ENCODE results near the gene THBS3. TPM values are rescaled to one million over a fixed set of nuclear protein-coding genes. Genes with fewer than 3 reads are reported as not detected.
"Not testable (repeated sequence)": the region's sequence is repeated elsewhere in the genome, so short reads cannot be mapped to it uniquely, and the experiment has no call there.

Gene THBS3
- total RNA-seq, 1 experiment from 2014 or later: 4.5 TPM

DNA sequence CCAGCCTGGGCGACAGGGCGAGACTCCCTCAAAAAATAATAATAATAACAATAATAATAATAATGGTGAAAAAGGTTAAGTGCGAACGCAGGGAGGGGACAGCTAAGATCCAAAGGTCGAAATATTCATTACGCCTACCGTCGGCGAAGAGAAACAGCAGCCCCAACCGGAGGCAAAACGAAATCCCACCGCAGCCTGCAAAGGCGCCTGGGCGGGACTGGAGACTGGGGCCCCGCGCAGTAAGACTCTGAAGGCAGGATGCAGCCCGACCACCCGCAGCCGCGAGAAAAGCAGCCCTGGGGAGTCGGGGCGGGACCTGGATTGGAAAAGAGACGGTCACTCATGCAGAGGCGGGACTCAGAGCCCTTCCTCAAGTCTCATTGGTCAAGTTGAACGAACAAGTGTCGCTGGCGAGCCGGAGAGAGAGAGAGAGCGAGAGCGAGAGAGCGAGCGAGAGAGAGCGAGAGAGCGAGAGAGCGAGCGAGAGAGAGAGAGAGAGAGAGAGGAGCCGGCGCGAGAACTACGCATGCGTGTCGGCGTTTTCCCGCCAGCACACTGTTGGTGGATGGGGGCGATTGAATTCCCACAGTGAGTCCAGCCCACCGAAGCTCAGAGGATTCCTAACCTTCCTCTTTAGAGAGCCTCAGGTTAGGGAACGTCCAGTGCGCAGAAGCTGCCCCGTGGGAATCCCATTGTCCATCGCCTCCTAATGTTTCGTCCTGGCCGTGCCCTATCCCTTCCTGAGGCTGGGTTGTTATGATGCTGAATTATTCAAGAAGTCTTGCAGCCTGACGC, 36.9 kb upstream of the THBS3 start:
- DNase-seq: peak; percentile 99

DNA sequence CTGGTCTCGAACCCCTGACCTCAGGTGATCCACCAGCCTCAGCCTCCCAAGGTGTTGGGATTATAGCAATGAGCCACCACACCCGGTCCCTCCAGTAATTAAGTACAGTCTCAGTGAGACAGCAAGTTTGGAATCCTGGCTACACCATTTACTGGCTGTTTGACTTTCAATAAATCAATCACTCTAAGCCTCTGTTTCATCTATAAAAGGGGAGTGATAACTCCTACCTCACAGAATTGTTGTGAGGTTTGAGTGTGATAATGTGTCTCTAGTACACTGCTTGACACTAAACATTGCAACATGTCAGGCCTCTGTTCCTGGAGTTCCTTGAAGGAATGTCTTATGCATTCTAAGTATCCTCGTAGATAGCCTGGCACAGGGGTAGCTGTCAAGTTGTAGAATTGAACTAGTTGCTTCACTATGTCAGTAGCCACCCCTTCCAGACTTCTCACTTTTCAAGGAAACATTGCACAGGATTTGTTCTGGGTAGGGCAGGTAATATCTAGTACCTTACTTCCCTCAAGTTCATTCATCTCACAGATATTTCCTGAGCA, 35.2 kb upstream of the THBS3 start:
- H3K27me3 ChIP-seq: no peaks in the 10 kb centered on the region
- H3K9me3 ChIP-seq (replicated peaks): no peaks in the 10 kb centered on the region
- peaks cover 9% of the 10 kb centered on the region; the same call in 1 of the 2 replicates for H3K4me1 ChIP-seq
- H3K4me3 ChIP-seq: peak overlapping the region; percentile 68
- H3K27ac ChIP-seq: no peak overlapping the region
- H3K36me3 ChIP-seq: no peaks in the 10 kb centered on the region
- DNase-seq: no peak

More for the DNA sequence above, 36.9 kb upstream of the THBS3 start:
- H3K27me3 ChIP-seq: no peaks in the 10 kb centered on the region
- H3K36me3 ChIP-seq: no peaks in the 10 kb centered on the region
- H3K4me1 ChIP-seq: peaks cover 9% of the 10 kb centered on the region; the same call in 1 of the 2 replicates
- H3K27ac ChIP-seq: peak overlapping the region; percentile 89
- peak overlapping the region; percentile 68 for H3K4me3 ChIP-seq
- no peaks in the 10 kb centered on the region for H3K9me3 ChIP-seq (replicated peaks)

DNA sequence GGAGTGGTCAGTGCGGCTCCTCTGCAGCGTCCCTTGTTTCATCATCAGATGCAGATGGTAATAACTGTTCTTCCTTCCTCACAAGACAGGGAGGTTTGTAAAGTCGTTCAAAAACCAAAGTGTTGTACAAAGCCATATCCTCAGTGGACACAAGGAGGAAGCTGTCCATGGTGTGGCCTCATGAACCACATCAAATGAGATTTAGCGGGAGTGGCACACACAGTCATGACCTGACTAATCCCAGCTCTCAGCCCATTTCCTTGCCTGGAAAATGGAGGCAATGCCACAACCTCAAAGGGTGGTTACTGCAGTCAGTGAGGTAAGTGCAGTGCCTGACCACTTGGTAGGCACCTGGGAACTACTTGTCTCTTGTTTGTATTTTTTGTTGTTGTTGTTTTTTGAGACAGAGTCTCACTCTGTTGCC, 34.2 kb upstream of the THBS3 start:
- no peaks in the 10 kb centered on the region for H3K36me3 ChIP-seq
- H3K4me1 ChIP-seq: peaks cover 9% of the 10 kb centered on the region; the same call in 1 of the 2 replicates
- H3K27me3 ChIP-seq: no peaks in the 10 kb centered on the region
- no peak overlapping the region for H3K27ac ChIP-seq
- DNase-seq: no peak
- no peaks in the 10 kb centered on the region for H3K9me3 ChIP-seq (replicated peaks)
- no peak overlapping the region for H3K4me3 ChIP-seq

DNA sequence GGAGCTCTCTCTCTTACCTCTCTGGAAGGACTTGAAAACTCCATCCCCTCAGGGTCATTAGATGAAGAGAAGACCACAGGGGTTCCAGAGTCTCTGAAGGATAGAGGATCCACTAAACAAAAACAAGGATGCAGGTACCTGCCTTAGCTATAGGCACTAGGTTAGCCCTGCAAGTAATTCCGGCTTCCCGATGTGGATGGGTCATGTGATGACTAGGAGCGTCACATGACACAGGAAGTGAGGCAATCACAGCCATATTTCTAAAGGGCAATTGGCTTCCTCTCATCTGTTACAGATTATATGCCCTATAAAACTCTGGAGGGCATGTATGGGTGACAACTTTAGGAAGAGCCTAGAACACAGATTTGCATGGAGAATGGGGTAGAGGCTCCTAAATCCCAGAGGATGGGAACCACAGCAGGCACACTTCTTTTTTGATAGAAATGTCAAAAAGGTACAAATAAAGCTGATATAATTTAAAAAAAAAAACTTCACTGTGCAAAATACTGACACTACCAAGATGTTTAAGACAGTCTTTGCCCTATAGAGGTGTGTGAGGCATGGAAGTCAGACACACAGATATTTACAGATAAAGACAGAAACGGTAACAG, 33.5 kb upstream of the THBS3 start:
- DNase-seq: peak; percentile 65 to 83
- no peaks in the 10 kb centered on the region for H3K36me3 ChIP-seq
- peak overlapping the region; percentile 48 for H3K4me3 ChIP-seq
- H3K4me1 ChIP-seq: peaks cover 9% of the 10 kb centered on the region; the same call in 1 of the 2 replicates
- no peaks in the 10 kb centered on the region for H3K27me3 ChIP-seq
- H3K27ac ChIP-seq: peak overlapping the region; percentile 12; the same call in 1 of the 2 replicates
- H3K9me3 ChIP-seq (replicated peaks): no peaks in the 10 kb centered on the region

DNA sequence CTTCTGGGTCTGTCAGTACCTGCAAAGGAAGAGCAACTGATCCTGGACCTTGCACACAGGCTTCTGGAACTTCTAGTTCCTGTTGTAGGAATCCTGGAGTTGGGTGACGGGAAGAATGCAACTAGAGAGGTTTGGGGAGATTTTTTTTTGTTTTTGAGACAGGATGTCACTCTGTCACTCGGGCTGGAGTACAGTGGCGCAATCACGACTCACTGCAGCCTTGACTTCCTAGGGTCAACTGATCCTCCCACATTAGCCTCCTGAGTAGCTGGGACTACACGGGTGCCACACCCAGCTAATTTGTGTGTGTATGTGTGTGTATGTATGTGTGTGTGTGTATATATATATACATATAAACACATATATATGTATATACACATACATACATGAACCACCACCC, 28.8 kb upstream of the THBS3 start:
- H3K27me3 ChIP-seq: no peaks in the 10 kb centered on the region
- no peaks in the 10 kb centered on the region for H3K9me3 ChIP-seq (replicated peaks)
- H3K36me3 ChIP-seq: no peaks in the 10 kb centered on the region
- no peak for DNase-seq
- H3K27ac ChIP-seq: no peak overlapping the region
- H3K4me1 ChIP-seq: peaks cover 4% of the 10 kb centered on the region; the same call in 1 of the 2 replicates
- no peak overlapping the region for H3K4me3 ChIP-seq

DNA sequence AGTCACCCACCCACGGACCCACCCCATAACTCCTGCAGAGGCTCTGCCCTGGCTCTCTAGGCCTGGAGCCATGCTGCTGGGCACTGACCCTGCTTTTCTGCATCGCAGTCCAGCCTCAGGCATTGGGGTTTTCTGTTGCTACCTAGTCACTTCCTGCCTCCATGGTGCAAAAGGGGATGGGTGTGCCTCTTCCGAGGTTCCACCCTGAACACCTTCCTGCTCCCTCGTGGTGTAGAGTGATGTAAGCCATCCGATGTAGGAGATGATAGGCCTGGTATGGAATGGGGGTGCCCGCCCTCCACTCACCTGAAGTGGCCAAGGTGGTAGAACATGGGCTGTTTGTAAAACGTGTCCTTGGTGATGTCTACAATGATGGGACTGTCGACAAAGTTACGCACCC, 27.7 kb upstream of the THBS3 start:
- not testable (repeated sequence) for H3K4me1 ChIP-seq; H3K4me3 ChIP-seq; H3K36me3 ChIP-seq; H3K9me3 ChIP-seq (replicated peaks); H3K27me3 ChIP-seq; DNase-seq; H3K27ac ChIP-seq

DNA sequence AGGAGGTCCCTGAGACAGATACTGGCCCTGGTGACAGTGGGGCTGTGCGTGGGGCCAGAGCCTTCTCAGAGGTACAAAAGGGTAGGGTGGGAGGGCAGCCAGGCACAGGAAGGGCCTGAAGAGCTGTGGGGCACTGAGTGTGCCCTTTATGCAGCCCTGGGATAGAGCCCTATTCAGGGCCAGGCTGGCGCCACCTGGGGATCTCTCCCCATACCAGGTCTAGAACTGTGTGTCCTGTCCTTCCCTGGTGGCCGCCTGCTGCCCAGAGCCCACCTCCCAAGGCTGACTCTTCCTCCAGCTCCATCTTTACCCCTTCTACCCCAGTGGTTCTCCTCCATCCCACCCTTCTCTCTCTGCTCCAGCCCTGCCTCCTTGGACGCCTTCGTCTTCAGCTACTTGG, 25.8 kb upstream of the THBS3 start:
- not testable (repeated sequence) for H3K9me3 ChIP-seq (replicated peaks); H3K4me3 ChIP-seq; H3K36me3 ChIP-seq; H3K27ac ChIP-seq; H3K4me1 ChIP-seq; H3K27me3 ChIP-seq; DNase-seq

DNA sequence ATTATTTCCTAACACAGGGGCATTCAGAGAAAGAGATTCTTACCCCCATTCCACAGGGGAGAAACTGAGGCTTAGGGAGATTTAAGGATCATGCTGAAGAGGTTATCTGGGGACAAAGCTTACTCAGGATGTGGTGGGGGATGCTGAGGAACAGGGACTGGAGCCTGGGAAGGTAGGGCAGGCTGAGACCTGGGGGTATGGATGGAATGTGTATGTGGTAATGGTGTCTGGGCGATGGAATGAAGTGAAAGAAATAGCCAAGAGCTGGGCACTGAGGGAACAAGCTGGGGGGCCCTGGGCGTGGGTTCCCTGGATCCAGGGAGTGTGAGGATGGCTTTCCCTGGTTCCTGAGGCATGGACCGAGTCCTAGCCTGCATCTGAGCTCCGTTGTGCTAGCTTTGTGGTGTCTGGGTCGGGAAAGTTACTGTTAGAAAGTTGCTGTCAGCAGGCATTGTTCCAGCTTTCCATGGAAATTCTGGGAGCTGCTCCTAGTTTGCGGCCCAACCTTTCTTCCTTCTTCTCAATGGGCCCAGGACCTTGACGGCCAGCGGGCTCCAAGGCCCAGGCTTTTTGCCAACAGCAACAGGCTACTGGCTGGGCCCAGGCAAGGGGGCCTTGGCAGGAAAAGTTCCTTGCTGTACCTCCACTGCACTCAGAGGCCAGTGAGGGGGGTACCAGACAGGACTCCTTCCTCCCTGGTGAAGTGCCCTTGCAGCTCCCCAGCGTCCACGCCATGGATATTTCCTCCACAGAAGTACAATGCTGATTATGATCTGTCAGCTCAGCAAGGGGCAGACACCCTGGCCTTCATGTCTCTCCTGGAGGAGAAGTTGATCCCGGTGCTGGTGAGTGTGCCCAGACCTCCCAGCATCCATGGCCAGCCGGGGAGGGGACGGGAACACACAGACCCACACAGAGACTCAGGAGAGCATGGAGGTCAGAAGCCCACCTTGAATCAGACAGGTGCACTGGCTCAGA, 24.6 kb upstream of the THBS3 start:
- H3K27ac ChIP-seq; H3K4me1 ChIP-seq; DNase-seq; H3K27me3 ChIP-seq; H3K9me3 ChIP-seq (replicated peaks); H3K36me3 ChIP-seq; H3K4me3 ChIP-seq: not testable (repeated sequence)

DNA sequence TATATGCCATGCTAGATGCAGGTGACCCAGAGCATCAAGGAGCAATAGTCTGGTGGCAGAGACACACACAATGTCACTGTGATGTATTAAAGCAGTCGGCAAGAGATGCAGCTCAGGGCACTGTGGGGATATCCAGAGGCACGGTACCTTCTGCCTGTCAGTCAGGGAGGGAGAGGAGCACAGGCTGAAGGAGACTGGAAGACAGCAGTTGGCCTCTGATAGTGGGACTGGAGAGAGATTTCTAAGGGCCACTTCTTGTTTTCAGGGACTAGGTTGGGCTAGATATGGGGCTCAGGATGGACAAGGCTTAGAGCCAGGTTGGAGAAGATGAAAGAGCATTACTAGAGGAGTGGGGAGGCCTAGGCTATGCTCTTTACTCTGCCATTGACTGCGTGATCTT, 23.6 kb upstream of the THBS3 start:
- not testable (repeated sequence) for H3K4me1 ChIP-seq; DNase-seq; H3K4me3 ChIP-seq; H3K9me3 ChIP-seq (replicated peaks); H3K36me3 ChIP-seq; H3K27me3 ChIP-seq; H3K27ac ChIP-seq

DNA sequence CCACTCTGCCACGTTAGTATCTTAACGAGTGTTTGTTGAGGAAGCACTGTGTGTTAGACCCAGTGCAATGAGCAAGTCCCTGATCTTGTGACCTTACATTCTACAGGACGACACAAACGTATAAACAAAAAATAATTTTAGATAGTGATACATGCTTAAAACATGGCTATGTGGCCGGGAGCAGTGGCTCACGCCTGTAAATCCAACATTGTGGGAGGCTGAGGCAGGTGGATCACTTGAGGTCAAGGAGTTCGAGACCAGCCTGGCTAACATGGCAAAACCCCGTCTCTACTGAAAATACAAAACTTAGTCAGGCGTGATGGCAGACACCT, 20.4 kb upstream of the THBS3 start:
- Histone ChIP-seq H3K27me3 (no peaks in the 10 kb centered on the region), H3K4me1 (peaks cover 3% of the 10 kb centered on the region), H3K4me3 (peak overlapping the region; percentile 65), H3K27ac (peak overlapping the region; percentile 68), H3K9me3 (replicated peaks) (no peaks in the 10 kb centered on the region), H3K36me3 (no peaks in the 10 kb centered on the region; the same call in 1 of the 2 replicates)
- no peak for DNase-seq

DNA sequence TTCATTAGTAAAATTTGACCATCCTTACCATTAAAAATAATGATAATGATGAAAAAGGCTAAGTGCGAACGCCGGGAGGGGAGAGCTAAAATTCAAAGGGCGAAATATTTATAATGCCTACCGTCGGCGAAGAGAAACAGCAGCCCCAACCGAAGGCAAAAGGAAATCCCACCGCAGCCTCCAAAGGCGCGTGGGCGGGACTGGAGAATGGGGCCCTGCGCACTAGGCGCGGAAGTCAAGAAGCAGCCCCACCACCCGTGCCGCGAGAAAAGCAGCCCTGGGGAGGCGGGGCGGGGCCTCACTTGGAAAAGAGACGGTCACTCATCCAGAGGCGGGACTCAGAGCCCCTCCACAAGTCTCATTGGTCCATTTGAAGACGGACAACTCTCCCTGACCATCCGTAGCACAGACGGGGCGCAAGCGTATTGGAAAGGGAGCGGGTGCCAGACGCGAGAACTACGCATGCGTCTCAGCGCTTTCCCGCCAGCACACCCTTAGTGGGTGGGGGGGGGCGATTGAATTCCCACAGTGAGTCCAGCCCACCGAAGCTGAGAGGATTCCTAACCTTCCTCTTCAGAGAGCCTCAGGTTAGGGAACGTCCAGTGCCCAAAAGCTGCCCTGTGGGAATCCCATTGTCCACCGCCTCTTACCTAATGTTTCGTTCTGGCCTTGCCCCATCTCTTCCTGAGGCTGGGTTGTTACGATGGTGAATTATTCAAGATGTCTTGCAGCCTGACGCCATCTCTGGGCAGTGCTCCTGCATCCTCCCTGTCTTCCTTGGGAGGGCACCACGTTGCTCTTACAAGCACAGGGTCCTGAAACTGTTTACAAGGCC, 19.8 kb upstream of the THBS3 start:
- DNase-seq: peak; percentile 99
- peak overlapping the region; percentile 65 for H3K4me3 ChIP-seq
- peaks cover 3% of the 10 kb centered on the region for H3K4me1 ChIP-seq
- no peaks in the 10 kb centered on the region for H3K9me3 ChIP-seq (replicated peaks)
- no peaks in the 10 kb centered on the region for H3K27me3 ChIP-seq
- peak overlapping the region; percentile 68 for H3K27ac ChIP-seq
- no peaks in the 10 kb centered on the region; the same call in 1 of the 2 replicates for H3K36me3 ChIP-seq

DNA sequence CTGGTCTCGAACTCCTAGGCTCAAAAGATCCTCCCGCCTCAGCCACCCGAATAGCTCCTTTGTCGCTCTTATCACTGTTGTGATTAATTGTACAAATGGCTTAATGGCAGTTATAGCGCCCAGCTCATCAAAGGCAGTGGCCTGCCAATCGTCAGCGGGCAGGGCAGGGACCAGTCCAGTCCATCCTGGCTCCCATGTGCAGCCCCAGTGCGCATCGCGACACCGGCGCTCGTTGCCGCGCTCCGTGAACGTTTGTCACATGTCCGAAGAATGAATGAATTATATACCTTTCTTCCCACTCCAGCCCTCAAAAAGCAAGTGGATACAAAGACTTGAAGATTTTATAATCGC, 19.2 kb upstream of the THBS3 start:
- no peaks in the 10 kb centered on the region for H3K27me3 ChIP-seq
- no peaks in the 10 kb centered on the region for H3K9me3 ChIP-seq (replicated peaks)
- peak overlapping the region; percentile 68 for H3K27ac ChIP-seq
- H3K36me3 ChIP-seq: no peaks in the 10 kb centered on the region; the same call in 1 of the 2 replicates
- H3K4me3 ChIP-seq: peak overlapping the region; percentile 65
- peak; percentile 61 to 68 for DNase-seq
- peaks cover 3% of the 10 kb centered on the region for H3K4me1 ChIP-seq

DNA sequence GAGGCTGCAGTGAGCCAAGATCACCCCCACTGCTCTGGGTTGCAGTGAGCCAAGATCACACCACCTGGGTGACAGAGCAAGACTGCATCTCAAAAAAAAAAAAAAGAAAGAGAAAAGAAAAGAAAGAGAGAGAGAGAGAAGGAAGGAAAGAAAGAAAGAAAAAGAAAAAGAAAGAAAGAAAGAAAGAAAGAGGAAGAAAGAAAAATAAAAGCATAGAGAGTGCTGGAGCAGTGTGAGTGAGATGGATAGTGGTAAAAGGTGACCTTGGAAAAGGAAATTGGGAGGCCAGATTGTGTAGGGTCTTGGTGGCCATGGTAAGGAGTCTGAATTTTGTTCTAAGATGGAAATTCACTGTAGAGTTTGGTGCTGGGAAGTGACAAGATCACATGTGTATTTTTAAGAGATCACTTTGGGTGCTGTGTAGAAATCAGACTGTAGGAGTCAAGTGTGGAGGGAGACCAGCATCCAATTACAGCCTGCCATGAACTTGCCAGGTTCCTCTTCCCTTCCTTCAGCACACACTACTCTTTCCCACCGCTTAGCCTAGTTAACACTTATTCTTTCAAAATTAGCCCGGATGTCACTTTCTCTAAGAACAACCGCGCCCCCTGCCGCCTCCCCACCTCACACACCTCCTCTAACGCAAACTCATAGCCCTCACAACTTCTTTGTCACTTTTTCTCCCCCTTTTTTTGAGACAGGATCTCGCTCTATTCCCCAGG, 18.7 kb upstream of the THBS3 start:
- peaks cover 3% of the 10 kb centered on the region for H3K4me1 ChIP-seq
- H3K27ac ChIP-seq: peak overlapping the region; percentile 68
- H3K27me3 ChIP-seq: no peaks in the 10 kb centered on the region
- no peaks in the 10 kb centered on the region for H3K9me3 ChIP-seq (replicated peaks)
- DNase-seq: peak; percentile 73 to 81
- H3K4me3 ChIP-seq: peak overlapping the region; percentile 65
- H3K36me3 ChIP-seq: no peaks in the 10 kb centered on the region; the same call in 1 of the 2 replicates

Data from SJCRH30 (cell line).